Measurements from ENCODE around the gene IL5.
"Not testable (repeated sequence)": the region's sequence is repeated elsewhere in the genome, so short reads cannot be mapped to it uniquely, and the experiment has no call there.

IL5 gene

GRCh38 chr5:132576123-132576522 lies 32.8 kb upstream of the IL5 start:
- Histone ChIP-seq H3K79me2 (no peaks in the 10 kb centered on the region), H2AFZ (no peak overlapping the region), H3K9ac (no peak overlapping the region), H3K4me2 (ENCODE audit: low read length) (no peak overlapping the region), H3K4me1 (no peaks in the 10 kb centered on the region), H3K36me3 (ENCODE audit: control insufficient read depth, insufficient read depth, low read length) (no peaks in the 10 kb centered on the region), H3K27ac (no peak overlapping the region), H3K9me3 (ENCODE audit: control insufficient read depth, low read length) (no peaks in the 10 kb centered on the region), H3K4me3 (ENCODE audit: low read depth, low read length) (no peak overlapping the region), H3K27me3 (ENCODE audit: control insufficient read depth, insufficient read depth, low read length) (no peaks in the 10 kb centered on the region)
- no peak for TF ChIP-seq CTCF (IDR thresholded peaks at IDR 0.05)

GRCh38 chr5:132566657-132567056 lies 23.3 kb upstream of the IL5 start:
- Histone ChIP-seq H3K79me2 (peaks cover 22% of the 10 kb centered on the region), H3K4me1 (no peaks in the 10 kb centered on the region), H3K9ac (no peak overlapping the region), H3K4me2 (ENCODE audit: low read length) (no peak overlapping the region), H3K9me3 (ENCODE audit: control insufficient read depth, low read length) (no peaks in the 10 kb centered on the region), H3K36me3 (ENCODE audit: control insufficient read depth, insufficient read depth, low read length) (no peaks in the 10 kb centered on the region), H3K27me3 (ENCODE audit: control insufficient read depth, insufficient read depth, low read length) (no peaks in the 10 kb centered on the region), H2AFZ (no peak overlapping the region), H3K27ac (no peak overlapping the region), H3K4me3 (ENCODE audit: low read depth, low read length) (no peak overlapping the region)
- no peak for TF ChIP-seq CTCF (IDR thresholded peaks at IDR 0.05)

- H3K4me1 ChIP-seq; H3K4me3 ChIP-seq (ENCODE audit: low read depth, low read length); H3K36me3 ChIP-seq (ENCODE audit: control insufficient read depth, insufficient read depth, low read length); H3K9me3 ChIP-seq (ENCODE audit: control insufficient read depth, low read length); H3K27me3 ChIP-seq (ENCODE audit: control insufficient read depth, insufficient read depth, low read length); H3K9ac ChIP-seq; H3K27ac ChIP-seq; H2AFZ ChIP-seq; H3K4me2 ChIP-seq (ENCODE audit: low read length): not testable (repeated sequence)
- H3K79me2 ChIP-seq: peaks cover 35% of the 10 kb centered on the region
Measured at GRCh38 chr5:132564555-132564954, 21.2 kb upstream of the IL5 start.

- H3K36me3 ChIP-seq (ENCODE audit: control insufficient read depth, insufficient read depth, low read length): no peaks in the 10 kb centered on the region
- peaks cover 37% of the 10 kb centered on the region for H3K79me2 ChIP-seq
- H3K4me1 ChIP-seq: peaks cover under 1% of the 10 kb centered on the region
- no peak overlapping the region for H3K9ac ChIP-seq
- no peak for TF ChIP-seq CTCF (IDR thresholded peaks at IDR 0.05)
- no peak overlapping the region for H2AFZ ChIP-seq
- no peak overlapping the region for H3K4me2 ChIP-seq (ENCODE audit: low read length)
- no peak overlapping the region for H3K4me3 ChIP-seq (ENCODE audit: low read depth, low read length)
- no peaks in the 10 kb centered on the region for H3K27me3 ChIP-seq (ENCODE audit: control insufficient read depth, insufficient read depth, low read length)
- no peak overlapping the region for H3K27ac ChIP-seq
- H3K9me3 ChIP-seq (ENCODE audit: control insufficient read depth, low read length): no peaks in the 10 kb centered on the region
Measured at GRCh38 chr5:132561601-132562000, 18.3 kb upstream of the IL5 start.

GRCh38 chr5:132559383-132560060 lies 16.2 kb upstream of the IL5 start:
- H3K27me3 ChIP-seq (ENCODE audit: control insufficient read depth, insufficient read depth, low read length): no peaks in the 10 kb centered on the region
- H3K27ac ChIP-seq: no peak overlapping the region
- H3K4me1 ChIP-seq: peaks cover 5% of the 10 kb centered on the region
- peaks cover 28% of the 10 kb centered on the region for H3K79me2 ChIP-seq
- TF ChIP-seq CTCF (IDR thresholded peaks at IDR 0.05): no peak
- no peak overlapping the region for H3K4me3 ChIP-seq (ENCODE audit: low read depth, low read length)
- H3K9me3 ChIP-seq (ENCODE audit: control insufficient read depth, low read length): no peaks in the 10 kb centered on the region
- H3K4me2 ChIP-seq (ENCODE audit: low read length): no peak overlapping the region
- no peaks in the 10 kb centered on the region for H3K36me3 ChIP-seq (ENCODE audit: control insufficient read depth, insufficient read depth, low read length)
- H3K9ac ChIP-seq: no peak overlapping the region
- no peak overlapping the region for H2AFZ ChIP-seq
